Ishikawa (cell line): Measurements from ENCODE around the gene OSBPL9.

Source experiments
- CEBPB ChIP-seq: IDR thresholded peaks from 2 replicates; pipeline ENCODE4 v1.6.1; 2012
- CREB1 ChIP-seq: IDR thresholded peaks from 2 replicates; pipeline ENCODE4 v1.6.1; 2012; ENCODE audit warnings: low read depth
- EGR1 ChIP-seq: IDR thresholded peaks from 2 replicates; pipeline ENCODE4 v1.6.1; 2012
- EP300 ChIP-seq: IDR thresholded peaks from 2 replicates; pipeline ENCODE4 v1.6.1; 2012; ENCODE audit warnings: borderline replicate concordance
- FOXM1 ChIP-seq: IDR thresholded peaks from 2 replicates; pipeline ENCODE4 v1.6.1; 2012; ENCODE audit warnings: low read depth, borderline replicate concordance
- NFIC ChIP-seq: IDR thresholded peaks from 2 replicates; pipeline ENCODE4 v1.6.1; 2012
- RAD21 ChIP-seq: IDR thresholded peaks from 2 replicates; pipeline ENCODE4 v1.6.1; 2012; ENCODE audit warnings: low read depth
- TAF1 ChIP-seq: IDR thresholded peaks from 2 replicates; pipeline ENCODE4 v1.6.1; 2012; ENCODE audit warnings: low read depth, mild to moderate bottlenecking
- TCF12 ChIP-seq: IDR thresholded peaks from 2 replicates; pipeline ENCODE4 v1.6.1; 2012; ENCODE audit warnings: low read depth
- TEAD4 ChIP-seq: IDR thresholded peaks from 2 replicates; pipeline ENCODE4 v1.6.1; 2012
- YY1 ChIP-seq: IDR thresholded peaks from 2 replicates; pipeline ENCODE4 v1.6.1; 2012; ENCODE audit warnings: low read depth
- ZBTB7A ChIP-seq: IDR thresholded peaks from 2 replicates; pipeline ENCODE4 v1.6.1; 2012; ENCODE audit warnings: low read depth
- TF ChIP-seq, protein P1 (sequence below): IDR thresholded peaks from 2 replicates; pipeline ENCODE4 v1.6.1; 2012
- TF ChIP-seq, protein P2 (sequence below): IDR thresholded peaks from 2 replicates; pipeline ENCODE4 v1.6.1; 2012
- TF ChIP-seq, protein P3 (sequence below): IDR thresholded peaks from 2 replicates; pipeline ENCODE4 v1.6.1; 2012; ENCODE audit warnings: low read depth, mild to moderate bottlenecking

OSBPL9 gene

DNA sequence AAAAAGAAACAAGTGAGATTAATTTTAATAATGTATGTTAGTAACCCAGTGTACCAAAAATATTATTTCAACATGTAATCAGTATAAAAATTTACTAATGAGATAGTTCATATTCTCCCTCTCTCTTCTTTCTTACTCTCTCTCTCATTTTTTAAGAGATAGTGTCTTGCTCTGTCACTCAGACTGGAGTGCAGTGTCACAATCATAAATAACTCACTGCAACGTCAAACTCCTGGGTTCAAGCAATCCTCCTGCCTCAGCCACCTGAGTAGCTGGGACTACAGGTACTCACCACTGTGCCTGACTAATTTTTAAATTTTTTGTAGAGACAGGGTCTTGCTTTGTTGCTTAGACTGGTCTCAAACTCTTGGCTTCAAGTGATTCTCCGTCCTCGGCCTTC lies 137.8 kb downstream of the OSBPL9 start:
- TF ChIP-seq FOXM1 (no peak), CEBPB (no peak), TAF1 (no peak), EGR1 (no peak), ZBTB7A (no peak), EP300 (no peak)
- TF ChIP-seq, protein P1, sequence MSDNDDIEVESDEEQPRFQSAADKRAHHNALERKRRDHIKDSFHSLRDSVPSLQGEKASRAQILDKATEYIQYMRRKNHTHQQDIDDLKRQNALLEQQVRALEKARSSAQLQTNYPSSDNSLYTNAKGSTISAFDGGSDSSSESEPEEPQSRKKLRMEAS, result no peak

DNA sequence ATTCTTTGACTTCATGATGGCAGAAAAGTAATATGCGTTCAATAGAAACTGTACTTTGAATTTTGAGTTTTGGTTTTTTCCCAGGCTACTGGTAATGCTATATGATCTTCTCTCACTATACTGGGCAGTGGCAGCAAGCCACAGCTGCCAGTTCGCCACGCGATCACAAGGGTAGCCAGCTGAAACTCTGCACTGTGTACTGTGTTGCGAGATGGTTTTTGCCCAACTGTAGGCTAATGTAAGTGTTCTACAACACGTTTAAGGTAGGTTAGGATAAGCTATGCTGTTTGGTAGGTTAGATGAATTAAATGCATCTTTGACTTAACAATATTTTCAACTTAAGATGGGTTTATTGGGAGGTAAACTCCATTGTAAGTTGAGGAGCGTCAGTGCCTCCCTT lies 138.5 kb downstream of the OSBPL9 start:
- TF ChIP-seq CREB1 (no peak), TAF1 (no peak)
- TF ChIP-seq, protein P2, sequence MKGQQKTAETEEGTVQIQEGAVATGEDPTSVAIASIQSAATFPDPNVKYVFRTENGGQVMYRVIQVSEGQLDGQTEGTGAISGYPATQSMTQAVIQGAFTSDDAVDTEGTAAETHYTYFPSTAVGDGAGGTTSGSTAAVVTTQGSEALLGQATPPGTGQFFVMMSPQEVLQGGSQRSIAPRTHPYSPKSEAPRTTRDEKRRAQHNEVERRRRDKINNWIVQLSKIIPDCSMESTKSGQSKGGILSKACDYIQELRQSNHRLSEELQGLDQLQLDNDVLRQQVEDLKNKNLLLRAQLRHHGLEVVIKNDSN, result no peak

DNA sequence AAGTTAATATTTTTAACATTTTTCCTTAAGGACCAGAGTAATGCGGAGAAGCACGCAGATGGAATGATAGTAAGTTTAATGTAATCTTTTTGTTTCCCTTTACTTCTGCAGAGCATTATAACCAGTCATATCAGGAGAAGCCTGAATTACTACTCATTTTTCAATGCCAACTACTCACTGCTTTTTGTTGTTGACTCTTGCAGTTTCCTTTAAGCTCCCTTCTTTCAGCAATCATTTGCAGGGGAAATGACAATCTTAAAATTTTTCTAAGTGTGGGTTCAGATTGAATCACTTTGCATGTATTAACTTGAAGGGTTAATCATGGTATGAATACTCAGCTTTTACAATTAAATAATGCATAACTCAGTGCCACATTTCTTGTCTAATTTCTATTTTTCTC lies 139.4 kb downstream of the OSBPL9 start:
- TF ChIP-seq TEAD4 (no peak), RAD21 (no peak), EP300 (no peak), TCF12 (no peak), CEBPB (no peak), ZBTB7A (no peak), TAF1 (no peak), FOXM1 (no peak), CREB1 (no peak), NFIC (no peak), YY1 (no peak), EGR1 (no peak)
- TF ChIP-seq, protein P1, result no peak
- TF ChIP-seq, protein P3, sequence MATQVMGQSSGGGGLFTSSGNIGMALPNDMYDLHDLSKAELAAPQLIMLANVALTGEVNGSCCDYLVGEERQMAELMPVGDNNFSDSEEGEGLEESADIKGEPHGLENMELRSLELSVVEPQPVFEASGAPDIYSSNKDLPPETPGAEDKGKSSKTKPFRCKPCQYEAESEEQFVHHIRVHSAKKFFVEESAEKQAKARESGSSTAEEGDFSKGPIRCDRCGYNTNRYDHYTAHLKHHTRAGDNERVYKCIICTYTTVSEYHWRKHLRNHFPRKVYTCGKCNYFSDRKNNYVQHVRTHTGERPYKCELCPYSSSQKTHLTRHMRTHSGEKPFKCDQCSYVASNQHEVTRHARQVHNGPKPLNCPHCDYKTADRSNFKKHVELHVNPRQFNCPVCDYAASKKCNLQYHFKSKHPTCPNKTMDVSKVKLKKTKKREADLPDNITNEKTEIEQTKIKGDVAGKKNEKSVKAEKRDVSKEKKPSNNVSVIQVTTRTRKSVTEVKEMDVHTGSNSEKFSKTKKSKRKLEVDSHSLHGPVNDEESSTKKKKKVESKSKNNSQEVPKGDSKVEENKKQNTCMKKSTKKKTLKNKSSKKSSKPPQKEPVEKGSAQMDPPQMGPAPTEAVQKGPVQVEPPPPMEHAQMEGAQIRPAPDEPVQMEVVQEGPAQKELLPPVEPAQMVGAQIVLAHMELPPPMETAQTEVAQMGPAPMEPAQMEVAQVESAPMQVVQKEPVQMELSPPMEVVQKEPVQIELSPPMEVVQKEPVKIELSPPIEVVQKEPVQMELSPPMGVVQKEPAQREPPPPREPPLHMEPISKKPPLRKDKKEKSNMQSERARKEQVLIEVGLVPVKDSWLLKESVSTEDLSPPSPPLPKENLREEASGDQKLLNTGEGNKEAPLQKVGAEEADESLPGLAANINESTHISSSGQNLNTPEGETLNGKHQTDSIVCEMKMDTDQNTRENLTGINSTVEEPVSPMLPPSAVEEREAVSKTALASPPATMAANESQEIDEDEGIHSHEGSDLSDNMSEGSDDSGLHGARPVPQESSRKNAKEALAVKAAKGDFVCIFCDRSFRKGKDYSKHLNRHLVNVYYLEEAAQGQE, result no peak
- TF ChIP-seq, protein P2, result no peak

DNA sequence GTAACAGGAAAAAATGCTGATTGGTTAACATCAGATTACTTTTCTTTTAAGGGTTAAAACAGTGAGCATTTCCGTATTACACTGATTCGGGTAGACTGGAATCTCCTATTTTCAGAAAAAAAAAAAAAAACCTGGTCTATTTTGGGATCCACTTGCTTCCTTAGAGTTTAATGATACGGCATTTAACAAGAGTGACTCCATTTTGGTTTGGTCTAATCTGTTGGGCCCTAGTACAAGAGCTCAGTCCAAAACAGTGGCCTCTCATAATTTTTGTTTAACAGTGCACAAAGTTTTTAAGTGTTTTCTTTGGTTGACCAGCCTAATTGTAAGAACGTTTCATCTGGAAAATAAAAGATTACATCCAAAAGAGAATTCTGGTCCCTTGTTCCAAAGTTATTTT lies 141.4 kb downstream of the OSBPL9 start:
- TF ChIP-seq, protein P1, result no peak
- no peak for TF ChIP-seq CEBPB
- TF ChIP-seq NFIC, result no peak
- TF ChIP-seq RAD21, result no peak
- TF ChIP-seq TEAD4, result no peak
- TF ChIP-seq EGR1, result no peak
- no peak for TF ChIP-seq FOXM1
- TF ChIP-seq, protein P2, result no peak
- no peak for TF ChIP-seq CREB1
- no peak for TF ChIP-seq EP300
- TF ChIP-seq TAF1, result no peak

DNA sequence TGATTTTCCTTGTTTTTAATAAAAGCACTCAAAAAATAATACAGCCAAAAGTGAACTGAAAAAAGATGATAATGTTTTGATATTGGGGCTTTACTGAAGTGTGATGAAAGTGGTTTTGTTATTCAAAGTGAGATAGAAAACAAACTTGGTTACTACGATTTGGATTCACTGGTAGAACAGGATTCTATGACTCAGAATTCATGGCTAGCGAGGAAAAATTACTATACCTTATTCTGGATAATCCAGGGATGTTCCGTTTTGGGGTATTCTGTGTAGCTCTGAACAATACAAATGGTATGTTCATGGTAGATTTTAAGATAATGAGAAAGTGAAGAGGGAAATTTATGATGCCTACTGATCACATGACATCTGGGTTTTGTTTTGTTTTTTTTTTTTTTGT lies 144.0 kb downstream of the OSBPL9 start:
- TF ChIP-seq, protein P2, result no peak
- no peak for TF ChIP-seq YY1
- TF ChIP-seq FOXM1, result no peak
- no peak for TF ChIP-seq RAD21
- TF ChIP-seq EP300, result no peak

DNA sequence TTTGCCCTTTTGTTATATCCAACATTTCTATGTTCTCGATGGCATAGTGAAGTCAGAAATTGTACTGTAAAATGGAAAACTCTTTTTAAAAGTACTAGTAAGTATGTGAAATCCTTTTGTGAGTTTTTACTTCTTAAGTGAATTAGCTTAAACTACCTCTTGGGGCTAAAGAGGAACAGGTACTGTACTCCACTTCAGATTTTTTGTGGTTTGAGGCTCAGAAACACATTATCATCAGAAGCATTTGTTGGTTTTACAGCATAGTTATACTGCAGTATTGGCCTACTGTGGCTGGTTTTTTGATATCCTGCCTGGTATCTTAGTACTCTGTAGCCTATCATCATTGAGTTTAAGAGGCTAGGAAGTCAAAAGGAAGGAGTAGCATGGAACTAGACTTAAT lies 144.5 kb downstream of the OSBPL9 start:
- no peak for TF ChIP-seq EP300

DNA sequence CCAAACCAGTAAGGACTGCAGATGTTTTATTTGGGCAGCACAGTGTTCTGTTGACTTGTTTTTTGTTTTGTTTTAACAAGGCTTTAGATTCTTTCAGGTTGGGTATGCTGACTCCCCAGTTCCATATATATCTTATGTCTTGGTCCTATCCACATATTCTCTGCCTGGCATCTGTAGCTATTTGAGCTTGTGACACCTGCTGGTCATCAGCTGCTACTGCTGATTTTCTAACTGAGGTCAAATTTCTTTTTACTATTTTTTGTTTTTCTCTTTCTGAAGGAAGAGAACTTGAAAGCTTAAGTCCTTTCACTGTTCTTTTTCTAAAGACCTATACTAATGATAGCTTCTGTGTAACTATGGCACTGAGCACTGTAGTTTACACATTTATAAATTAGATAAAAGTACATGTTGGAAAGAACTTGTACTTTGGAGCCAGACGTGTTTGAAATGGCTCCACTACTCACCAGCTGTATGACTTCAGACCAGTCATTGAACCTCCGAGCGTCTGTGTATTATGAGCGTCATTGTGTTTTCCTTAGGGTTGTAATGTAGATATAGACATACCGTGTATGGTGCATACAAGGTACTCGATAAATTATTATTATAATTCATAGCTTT lies 152.2 kb downstream of the OSBPL9 start:
- no peak for TF ChIP-seq FOXM1
- peak; percentile 62 for TF ChIP-seq RAD21
